HEK293 (cell line): Measurements from ENCODE around the gene GPHN.

Experiments used
- ZNF623 ChIP-seq: fragments of 450-650 bp; formaldehyde crosslinking; IDR thresholded peaks from 2 replicates; pipeline ENCODE4 v1.5.1; 2016; ENCODE audit warnings: missing biosample characterization, missing genetic modification characterization
- TF ChIP-seq, protein P1 (sequence below): fragments of 450-650 bp; formaldehyde crosslinking; IDR thresholded peaks from 2 replicates; pipeline ENCODE4 v1.5.1; 2016; ENCODE audit warnings: missing biosample characterization, missing genetic modification characterization

DNA sequence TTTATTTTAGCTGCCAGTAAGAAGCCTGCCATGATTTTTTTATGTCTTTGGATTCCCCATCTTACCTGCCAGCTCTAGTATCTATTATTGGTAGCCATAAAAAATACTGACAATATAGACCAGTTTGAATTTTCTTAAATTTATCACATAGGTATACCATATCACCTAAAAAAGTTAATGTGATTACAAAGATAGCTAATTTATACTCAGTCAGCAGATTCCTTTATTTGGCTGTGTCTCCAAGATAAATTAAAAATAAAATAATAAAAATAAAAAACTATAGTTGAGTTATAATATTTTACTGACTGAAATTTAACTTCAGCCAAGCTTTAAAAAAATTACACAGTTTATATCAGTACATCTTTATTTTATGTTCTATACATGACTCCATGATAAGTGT is 128.3 kb downstream of the GPHN start:
- TF ChIP-seq, protein P1, sequence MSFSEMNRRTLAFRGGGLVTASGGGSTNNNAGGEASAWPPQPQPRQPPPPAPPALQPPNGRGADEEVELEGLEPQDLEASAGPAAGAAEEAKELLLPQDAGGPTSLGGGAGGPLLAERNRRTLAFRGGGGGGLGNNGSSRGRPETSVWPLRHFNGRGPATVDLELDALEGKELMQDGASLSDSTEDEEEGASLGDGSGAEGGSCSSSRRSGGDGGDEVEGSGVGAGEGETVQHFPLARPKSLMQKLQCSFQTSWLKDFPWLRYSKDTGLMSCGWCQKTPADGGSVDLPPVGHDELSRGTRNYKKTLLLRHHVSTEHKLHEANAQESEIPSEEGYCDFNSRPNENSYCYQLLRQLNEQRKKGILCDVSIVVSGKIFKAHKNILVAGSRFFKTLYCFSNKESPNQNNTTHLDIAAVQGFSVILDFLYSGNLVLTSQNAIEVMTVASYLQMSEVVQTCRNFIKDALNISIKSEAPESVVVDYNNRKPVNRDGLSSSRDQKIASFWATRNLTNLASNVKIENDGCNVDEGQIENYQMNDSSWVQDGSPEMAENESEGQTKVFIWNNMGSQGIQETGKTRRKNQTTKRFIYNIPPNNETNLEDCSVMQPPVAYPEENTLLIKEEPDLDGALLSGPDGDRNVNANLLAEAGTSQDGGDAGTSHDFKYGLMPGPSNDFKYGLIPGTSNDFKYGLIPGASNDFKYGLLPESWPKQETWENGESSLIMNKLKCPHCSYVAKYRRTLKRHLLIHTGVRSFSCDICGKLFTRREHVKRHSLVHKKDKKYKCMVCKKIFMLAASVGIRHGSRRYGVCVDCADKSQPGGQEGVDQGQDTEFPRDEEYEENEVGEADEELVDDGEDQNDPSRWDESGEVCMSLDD (tag by site-specific recombination), result no peak
- no peak for TF ChIP-seq ZNF623 (tag by site-specific recombination)
